ENCODE measurements around the gene THAP9. TPM values are rescaled to one million over a fixed set of nuclear protein-coding genes. Genes with fewer than 3 reads are reported as not detected.
A peak's percentile ranks its signal among the peaks of the same experiment; 100 is the strongest.
"Not testable (repeated sequence)": the region's sequence is repeated elsewhere in the genome, so short reads cannot be mapped to it uniquely, and the experiment has no call there.

THAP9 gene, protein sequence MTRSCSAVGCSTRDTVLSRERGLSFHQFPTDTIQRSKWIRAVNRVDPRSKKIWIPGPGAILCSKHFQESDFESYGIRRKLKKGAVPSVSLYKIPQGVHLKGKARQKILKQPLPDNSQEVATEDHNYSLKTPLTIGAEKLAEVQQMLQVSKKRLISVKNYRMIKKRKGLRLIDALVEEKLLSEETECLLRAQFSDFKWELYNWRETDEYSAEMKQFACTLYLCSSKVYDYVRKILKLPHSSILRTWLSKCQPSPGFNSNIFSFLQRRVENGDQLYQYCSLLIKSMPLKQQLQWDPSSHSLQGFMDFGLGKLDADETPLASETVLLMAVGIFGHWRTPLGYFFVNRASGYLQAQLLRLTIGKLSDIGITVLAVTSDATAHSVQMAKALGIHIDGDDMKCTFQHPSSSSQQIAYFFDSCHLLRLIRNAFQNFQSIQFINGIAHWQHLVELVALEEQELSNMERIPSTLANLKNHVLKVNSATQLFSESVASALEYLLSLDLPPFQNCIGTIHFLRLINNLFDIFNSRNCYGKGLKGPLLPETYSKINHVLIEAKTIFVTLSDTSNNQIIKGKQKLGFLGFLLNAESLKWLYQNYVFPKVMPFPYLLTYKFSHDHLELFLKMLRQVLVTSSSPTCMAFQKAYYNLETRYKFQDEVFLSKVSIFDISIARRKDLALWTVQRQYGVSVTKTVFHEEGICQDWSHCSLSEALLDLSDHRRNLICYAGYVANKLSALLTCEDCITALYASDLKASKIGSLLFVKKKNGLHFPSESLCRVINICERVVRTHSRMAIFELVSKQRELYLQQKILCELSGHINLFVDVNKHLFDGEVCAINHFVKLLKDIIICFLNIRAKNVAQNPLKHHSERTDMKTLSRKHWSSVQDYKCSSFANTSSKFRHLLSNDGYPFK
- polyA plus RNA-seq (2013, experiment 1 of 2; ENCODE audit: insufficient read length) = 2.4 TPM
- polyA plus RNA-seq (2013, experiment 2 of 2; ENCODE audit: insufficient read length) = 2.4 TPM

DNA sequence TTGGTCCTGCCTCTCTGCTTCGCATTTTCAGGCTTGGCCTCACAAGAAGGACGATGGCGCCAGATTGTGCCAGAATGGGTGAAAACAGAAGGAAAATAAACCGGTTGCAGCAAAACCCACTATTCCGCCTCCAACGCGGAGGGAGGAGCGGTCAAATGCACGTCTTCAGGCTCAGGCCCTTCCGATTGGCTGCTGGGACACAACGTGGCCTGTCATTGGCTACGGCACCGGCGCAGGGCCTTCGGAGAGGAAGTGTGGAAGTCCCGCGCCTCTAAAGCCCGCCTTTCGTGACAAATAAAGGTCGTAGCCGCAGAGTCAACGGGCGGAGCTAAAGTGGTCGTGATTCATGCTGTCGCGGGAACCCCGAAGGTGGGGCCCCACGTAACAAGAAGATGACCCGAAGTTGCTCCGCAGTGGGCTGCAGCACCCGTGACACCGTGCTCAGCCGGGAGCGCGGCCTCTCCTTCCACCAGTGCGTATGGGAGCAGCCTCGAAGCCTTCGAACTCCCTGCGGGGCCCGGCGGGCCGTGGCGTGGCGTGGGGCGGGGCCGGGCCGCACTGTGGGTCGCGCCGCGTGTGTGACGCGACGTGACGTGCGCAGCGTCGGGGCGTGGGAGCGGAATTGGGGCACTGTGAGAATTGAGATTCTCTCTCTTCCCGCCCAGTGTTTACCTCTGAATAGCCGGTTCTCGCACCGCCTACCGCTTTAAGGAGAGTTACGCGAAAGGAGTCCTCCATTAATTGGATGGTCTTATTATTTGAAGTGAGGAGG is at the start of gene THAP9:
Gene THAP9, plus strand, starts transcription at position 325 of the 772 bp plus-strand sequence. Its CDS starts 68 bp downstream, at position 393.
- DNase-seq = peak; percentile 100

DNA sequence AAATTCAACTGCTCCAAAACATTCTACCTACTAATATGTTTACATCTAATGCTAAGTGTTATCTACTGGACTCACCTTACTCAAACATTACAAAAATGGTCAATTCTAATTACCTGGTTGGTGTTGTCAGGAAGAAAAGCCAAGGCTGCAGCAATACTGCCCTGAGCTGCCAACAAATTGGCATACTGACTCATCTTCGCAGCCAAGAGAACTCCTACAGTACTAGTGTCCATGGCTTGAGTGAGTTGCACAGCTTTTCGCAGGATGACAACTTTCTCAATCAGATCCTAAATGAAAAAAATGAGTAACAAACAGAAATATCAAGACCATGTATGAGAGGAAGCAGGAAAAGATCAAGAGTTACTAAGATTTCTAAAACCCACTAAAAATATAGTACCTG is 49.2 kb upstream of the THAP9 start:
- DNase-seq = no peak

DNA sequence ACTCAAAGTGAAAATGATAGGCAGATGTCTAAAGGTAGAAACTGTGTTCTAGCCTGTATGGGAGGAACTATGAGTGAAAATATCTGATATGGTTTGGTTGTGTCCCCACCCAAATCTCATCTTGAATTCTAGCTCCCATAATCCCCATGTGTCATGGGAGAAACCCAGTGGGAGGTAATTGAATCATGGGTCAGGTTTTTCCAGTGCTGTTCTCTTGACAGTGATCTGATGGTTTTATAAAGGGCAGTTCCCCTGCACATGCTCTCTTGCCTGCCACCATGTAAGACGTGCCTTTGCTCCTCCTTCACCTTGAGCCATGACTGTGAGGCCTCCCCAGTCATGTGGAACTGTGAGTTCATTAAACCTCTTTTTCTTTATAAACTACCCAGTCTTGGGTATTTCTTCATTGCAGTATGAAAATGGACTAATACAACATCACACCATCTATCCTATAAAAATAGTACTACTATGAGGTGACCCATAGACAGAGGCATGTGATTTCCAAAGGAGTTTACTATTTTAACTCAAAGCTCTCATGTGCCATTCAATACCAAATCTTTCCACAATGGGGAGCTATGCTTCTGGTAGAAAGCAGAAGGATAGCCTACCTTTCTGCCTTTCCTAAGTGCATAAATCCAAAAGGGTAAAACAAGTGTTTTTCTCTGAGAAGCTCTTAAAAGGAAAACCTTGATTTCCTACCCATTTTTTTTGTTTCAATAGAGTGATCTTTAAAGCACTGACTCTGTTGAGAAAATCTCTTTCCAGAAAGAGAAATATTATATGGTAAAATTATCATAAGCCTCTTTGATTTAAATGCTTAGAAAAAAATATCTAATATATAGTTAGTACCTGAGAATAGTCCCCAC is 48.4 kb upstream of the THAP9 start:
- DNase-seq = peak; percentile 28

DNA sequence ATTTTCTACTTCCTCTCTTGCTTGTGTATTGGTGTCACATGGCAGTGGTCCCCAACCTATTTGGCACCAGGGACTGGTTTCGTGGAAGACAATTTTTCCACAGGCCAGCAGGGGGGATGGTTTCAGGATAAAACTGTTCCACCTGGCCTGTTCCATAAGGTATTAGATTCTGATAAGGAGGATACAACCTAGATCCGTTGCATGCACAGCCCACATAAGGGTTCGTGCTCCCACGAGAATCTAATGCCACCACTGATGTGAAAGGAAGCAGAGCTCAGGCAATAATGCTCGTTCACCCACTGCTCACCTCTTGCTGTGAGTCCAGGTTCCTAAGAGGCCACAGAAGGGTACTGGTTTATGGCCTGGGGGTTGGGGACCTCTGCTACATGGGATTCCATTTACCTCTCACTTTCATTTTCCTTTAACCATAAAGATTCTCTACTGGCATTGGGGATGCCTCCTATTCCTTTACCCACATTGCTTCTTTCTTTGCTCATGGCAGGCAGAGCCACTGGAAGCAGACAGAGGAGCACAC is 47.7 kb upstream of the THAP9 start:
- DNase-seq = no peak

DNA sequence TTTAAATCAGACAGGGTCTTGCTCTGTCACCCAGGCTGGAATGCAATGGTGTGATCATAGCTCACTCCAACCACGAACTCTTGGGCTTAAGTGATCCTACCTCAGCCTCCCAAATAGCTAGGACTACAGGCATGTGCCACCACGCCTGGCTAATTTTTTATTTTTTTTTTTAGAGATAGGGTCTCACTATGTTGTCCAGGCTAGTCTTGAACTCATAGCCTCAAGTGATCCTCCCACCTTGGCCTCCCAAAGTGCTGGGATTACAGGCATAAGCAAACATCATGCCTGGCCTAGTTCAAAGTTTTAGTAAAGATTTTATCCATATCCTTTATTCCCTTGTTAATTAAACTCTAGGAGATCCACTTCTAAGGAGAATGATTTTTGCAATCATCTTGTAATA is 40.0 kb upstream of the THAP9 start:
- DNase-seq = not testable (repeated sequence)

DNA sequence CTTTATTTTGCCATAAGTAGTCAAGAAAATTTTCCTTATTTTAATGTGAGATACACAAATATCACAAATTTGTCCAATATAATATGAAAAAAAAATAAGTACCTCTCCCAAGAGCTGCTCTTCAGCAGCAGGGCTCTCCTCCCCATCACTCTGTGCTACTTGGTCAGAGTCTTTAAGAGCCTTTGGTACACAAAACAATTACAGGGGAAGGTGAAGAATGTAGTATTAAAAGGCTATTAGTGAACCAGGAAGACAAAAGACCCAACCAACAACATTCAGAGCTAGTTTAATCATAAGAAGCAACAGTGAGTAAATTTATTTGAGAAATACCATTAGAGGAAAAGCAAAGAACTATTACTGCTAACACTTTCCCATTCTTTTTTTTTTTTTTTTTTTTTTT is 39.0 kb upstream of the THAP9 start:
- no peak for DNase-seq

DNA sequence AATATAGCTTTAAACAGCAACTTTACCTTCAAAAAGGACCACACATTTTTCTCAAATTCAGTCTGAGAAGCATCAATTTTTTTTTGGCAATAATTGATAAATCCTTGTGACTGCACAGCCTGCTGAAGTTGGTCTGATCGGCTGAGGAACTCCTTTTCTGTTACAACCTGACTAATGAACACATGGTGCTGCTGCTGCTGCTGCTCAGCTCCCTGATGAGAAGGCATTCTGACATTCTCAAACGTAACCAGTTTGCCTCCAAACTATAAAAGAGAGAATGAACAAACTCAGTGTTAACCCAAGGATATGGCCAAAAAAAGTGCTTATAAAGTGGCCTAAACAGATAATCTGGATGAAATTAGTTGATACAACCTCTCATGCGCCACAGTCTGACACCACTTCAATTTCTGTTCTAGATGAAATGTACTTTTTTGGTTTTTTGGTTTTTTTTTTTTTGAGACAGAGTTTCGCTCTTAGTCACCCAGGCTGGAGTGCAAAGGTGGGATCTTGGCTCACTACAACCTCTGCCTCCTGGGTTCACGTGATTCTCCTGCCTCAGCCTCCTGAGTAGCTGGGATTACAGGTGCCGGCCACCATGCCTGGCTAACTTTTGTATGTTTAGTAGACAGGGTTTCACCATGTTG is 36.1 kb upstream of the THAP9 start:
- no peak for DNase-seq

DNA sequence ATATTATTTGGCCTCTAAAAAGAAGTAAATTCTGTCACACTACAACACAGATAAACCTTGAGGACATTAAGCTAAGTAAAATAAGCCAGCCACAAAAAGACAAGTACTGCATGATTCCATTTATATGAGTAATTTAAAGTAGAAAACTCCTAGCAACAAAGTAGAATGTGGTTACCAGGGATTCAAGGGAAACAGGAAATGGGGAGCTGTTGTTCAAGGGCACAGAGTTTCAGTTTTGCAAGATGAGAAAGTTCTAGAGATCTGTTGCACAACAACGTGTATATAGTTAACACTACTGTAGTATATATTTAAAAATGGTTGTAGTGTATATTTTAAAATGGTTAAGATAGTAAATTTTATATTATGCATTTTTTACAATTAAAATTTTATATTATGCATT is 34.9 kb upstream of the THAP9 start:
- peak; percentile 87 for DNase-seq

DNA sequence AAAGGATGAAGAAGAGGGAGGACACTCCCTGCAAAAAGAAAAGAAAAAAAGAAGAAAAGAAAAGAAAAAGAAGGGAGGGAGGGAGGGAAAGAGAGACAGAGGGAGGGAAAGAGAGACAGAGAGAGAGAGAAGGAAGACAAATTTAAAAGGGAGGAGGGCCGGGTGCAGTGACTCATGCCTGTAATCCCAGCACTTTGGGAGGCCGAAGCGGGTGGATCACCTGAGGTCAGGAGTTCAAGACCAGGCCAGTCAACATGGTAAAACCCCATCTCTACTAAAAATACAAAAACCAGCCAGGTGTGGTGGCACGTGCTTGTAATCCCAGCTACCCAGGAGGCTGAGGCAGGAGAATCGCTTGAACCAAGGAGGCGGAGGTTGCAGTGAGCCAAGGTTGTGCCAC is 34.5 kb upstream of the THAP9 start:
- not testable (repeated sequence) for DNase-seq

DNA sequence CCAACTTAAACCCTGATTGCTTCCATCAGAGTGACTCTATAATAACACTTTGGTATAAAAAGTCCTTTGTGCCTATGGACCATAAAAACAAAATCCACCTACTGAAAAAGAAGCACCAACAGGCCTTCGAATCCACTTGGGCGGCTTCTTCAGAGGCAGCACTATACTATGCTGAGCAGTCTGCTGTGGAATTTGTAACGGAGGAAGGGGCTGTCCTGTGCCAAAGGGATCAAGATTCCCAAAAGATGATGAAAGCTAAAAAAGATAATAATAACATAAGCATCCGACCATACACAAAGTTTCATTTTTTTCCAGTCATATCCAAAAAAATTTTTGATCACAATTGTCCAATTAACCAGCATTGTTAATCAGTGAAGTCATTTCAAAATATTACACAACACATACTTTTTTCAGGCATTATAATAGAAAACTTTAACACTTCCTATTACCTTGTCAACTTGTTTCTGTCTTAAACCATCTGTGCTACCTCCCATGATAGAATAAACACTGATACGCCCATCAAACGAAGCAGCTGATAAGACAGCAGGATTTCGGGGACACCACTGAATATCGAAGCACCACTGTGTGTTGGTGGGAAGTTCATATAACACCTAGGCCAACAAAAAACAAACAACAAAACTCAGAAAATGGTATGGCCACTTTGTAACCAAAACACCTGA is 33.7 kb upstream of the THAP9 start:
- peak; percentile 61 for DNase-seq

DNA sequence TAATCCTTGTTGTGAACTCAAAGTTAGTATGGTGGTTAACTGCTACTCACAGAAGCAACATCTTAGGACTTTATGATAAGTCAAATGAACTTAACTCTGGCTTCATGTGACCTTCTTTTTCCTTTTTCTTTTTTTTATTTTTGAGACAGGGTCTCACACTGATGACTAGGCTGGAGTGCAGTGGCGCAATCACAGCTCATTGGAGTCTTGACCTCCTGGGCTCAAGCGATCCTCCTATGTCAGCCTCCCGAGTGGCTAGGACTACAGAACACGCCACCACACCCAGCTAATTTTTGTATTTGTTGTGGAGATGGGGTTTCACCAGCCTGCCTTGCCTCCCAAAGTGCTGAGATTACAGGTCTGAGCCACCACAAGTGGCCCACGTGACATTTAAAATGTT is 32.0 kb upstream of the THAP9 start:
- no peak for DNase-seq

DNA sequence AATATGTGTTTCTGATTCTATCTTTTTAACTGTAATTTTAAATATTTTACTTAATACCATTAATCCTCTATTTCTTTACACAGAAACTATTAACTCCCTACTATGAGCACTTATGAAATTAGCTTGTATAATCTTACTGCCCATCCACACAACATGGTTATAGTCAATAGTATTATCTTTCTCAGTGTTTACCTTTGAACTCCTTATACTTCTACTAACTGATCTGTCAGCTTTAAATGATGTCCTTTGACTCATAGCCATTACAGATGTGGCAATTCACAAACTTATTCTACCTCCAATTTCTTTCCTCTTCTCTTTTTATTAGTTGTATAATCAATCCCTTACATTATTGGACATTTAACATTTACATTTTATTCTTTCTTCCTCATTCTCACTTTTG is 15.1 kb upstream of the THAP9 start:
- no peak for DNase-seq

DNA sequence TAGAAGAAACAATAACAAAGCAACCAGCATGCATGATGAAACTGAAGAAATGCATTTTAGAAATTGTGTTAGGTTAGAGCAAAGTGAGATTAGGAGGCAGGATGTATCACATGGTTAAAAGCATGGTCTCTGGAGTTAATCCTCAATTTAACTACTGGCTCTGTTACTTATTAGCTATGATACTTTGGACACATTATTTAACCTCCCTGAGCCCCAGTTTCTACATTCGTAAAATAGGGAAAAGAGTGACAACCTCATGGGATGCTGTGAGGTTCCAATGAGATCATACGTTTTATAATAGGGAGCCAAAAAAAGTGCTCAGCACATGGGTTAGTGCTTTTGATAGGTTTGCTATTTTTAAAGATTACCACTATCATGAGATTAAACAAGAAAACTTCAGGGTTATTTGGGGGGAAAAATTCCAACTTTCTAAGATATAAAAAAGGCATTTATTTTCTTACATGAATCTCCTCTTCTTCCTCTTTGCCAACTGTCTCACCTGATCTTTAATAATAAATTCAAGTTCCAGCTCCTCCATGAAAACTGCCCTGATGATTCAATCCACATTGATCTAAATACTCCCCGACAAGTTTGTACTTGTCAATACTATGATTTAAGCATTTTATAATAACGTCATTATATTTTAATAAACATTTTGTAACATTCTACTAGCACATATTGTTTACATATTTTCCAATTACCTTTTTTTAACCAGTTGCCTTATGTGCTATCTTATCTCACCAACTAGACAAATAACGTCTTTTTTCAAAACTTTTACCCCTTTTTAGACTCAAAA is 14.2 kb upstream of the THAP9 start:
- DNase-seq = no peak

DNA sequence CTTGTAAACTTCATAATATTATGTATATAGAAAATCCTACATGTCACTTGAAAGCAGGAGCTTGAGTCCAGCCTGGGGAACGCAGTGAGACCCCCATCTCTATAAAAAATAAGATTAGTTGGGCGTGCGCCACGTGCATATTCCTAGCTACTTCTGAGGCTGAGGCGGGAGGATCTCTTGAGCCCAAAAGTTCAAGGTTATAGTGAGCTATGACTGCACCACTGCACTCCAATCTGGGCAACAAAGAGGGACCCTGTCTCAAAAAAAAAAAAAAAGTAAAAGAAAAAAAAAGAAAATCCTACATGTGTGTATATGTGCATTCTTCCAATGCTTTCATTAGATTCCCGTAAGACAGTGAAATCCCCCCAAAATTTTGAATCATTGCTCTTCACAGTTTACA is 11.2 kb upstream of the THAP9 start:
- no peak for DNase-seq

DNA sequence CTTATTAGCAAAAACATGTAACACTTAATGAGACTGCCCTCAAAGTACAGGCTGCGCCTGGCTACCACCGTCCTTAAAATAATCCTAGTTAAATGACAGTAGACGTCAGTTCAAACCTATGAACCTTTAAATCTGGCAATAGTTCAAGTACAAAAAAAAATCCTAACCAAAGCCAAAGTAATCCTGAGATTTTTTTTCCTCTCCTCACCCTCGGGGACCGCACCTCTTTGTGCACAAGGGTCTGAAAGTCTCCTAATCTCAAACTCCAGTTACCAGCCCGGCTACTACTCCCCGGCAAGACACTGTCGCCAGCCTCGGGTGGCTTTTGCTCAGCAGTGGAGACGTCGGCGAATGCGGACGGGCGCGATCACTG is 10.0 kb upstream of the THAP9 start:
- DNase-seq = no peak

DNA sequence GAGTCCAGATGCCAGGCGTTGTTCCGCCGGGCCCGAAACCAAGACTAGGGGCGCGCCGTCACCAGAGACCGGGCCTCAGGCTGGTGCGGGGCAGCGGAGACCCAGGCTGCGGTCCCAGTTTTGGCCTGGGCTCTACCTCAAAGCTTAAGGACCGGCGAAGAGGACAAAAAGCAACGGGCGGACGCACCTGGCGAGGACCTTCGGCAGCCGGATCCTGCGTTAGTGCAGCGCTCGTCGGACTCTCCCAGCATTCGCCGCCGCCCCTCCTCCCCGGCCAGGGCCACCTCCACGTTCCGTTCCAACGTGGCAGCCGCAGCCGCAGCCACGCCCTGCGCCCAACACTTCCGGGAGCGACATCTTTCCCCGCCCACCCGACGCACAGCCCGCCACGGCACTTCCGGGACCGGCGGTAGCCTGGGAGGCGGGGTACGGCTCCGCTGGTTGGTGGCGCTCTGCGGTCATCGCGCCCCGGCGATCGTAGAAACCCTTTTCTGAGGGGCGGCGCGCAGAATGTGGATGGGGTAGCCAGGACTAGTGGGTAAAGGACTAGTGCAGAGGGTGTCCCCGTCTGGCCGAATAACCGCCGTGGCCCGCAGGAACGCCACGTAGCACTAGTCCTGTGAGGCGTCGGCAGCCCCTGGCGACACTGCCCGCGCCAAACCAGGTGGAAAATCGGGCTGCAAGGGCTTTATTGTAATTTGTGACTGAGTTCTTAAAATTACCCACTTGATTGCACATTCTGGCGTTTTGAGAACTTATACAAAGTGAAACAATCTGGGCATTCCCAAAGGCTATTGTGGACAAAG is 9.4 kb upstream of the THAP9 start, which contains the start of gene SEC31A:
Gene SEC31A, minus strand, starts transcription at position 253 of the 806 bp plus-strand sequence. CDS start 9,217 bp downstream, outside the sequence.
- peak; percentile 97 for DNase-seq

DNA sequence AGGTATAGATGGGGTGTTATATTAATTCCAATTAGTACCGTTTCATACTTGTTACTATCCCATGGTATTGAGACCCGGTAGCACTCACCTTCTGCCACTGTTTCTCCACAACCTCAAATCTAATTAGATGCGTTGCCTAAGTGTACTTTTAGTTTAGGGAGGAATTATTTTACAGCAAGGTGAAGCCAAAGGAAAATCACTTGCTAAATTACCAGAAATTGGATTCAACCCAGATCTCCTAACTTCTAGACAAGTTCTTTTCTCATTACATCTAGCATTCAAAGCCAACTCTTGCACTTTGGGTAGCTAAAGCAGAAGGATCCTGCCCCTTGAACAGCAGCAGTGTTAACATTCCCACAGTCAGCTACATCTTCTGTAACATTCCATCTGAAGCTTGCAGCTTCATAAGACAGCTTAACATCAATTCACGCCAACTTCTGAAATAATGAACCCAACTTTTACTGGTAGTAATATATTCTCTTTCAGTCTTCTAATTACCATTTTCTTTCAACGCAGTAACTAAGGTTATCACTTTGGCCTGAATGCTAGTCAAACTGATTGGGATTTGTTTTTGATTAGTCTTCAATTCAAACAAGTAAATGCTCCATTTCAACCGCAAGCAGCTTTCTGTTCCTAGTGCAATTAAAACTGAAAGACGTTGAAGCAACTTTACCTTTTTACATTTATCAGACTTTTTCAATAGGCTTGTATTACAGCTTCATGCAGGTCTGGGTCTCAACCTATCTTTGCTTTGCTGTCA is 8.6 kb upstream of the THAP9 start:
- peak; percentile 23 for DNase-seq

DNA sequence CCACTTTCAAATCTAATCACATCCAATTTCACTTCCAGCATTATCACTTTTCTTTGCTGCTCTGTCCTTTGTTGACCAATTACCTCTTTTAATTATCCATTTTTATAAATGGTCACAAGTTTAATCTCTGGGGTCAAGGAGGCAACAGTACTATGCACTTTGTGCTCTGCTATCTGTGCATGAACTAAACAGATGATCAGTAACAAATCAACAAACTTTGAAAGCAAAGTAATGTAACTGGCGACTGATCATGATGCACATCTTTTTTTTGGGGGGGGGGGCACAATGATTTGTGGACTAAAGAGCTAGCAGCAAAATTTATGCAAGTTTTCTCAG is 8.1 kb upstream of the THAP9 start:
- DNase-seq = no peak
